ENCODE results near the gene KRT23.

The KRT23 gene

DNA sequence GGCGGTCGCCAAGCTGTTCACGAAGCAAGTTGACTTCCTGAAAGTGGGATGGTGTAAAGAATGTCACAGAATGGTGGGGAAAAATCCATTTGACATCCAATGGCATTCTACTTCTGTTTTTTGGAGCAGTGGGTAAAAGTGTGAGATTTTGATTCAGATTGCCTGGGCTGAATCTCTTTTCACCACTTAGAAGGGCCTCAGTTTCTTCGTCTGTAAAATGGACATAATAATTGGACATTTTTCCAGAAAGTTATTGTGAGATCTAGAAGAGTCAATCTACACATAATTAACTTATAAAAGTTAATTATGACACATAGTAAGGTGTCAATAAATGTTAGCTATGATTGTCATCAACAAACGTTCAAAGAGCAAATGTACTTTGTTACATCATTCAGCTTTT lies 43.7 kb upstream of the KRT23 start:
- Histone ChIP-seq H3K9me2 (replicated peaks; ENCODE audit: low read depth, low read length) (no peaks in the 10 kb centered on the region), H3K9me3 (ENCODE audit: insufficient read depth, low read depth, low read length) (no peaks in the 10 kb centered on the region), H3K9ac (ENCODE audit: low read depth, low read length, poor library complexity, severe bottlenecking) (no peak overlapping the region), H3K27me3 (ENCODE audit: insufficient read depth, low read length, poor library complexity, severe bottlenecking) (peaks cover 19% of the 10 kb centered on the region), H3K79me2 (ENCODE audit: insufficient read depth, low read length) (no peaks in the 10 kb centered on the region), H2AFZ (ENCODE audit: low read length) (no peak overlapping the region), H3K4me1 (ENCODE audit: insufficient read depth, low read length, poor library complexity, severe bottlenecking) (no peaks in the 10 kb centered on the region), H3K4me3 (ENCODE audit: low read length, poor library complexity, severe bottlenecking) (no peak overlapping the region), H3F3A (ENCODE audit: low read depth) (no peaks in the 10 kb centered on the region), H3K4me2 (ENCODE audit: low read depth, low read length, poor library complexity, severe bottlenecking) (no peak overlapping the region), H4K20me1 (ENCODE audit: insufficient read depth, low read length, poor library complexity, severe bottlenecking) (no peaks in the 10 kb centered on the region), H3K36me3 (ENCODE audit: insufficient read depth, low read length) (no peaks in the 10 kb centered on the region)
- TF ChIP-seq EZH2phosphoT487 (IDR thresholded peaks at IDR 0.05; ENCODE audit: borderline replicate concordance): no peak
- TF ChIP-seq, protein P1, sequence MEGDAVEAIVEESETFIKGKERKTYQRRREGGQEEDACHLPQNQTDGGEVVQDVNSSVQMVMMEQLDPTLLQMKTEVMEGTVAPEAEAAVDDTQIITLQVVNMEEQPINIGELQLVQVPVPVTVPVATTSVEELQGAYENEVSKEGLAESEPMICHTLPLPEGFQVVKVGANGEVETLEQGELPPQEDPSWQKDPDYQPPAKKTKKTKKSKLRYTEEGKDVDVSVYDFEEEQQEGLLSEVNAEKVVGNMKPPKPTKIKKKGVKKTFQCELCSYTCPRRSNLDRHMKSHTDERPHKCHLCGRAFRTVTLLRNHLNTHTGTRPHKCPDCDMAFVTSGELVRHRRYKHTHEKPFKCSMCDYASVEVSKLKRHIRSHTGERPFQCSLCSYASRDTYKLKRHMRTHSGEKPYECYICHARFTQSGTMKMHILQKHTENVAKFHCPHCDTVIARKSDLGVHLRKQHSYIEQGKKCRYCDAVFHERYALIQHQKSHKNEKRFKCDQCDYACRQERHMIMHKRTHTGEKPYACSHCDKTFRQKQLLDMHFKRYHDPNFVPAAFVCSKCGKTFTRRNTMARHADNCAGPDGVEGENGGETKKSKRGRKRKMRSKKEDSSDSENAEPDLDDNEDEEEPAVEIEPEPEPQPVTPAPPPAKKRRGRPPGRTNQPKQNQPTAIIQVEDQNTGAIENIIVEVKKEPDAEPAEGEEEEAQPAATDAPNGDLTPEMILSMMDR (conservative IDR thresholded peaks at IDR 0.05; ENCODE audit: low read length): no peak

DNA sequence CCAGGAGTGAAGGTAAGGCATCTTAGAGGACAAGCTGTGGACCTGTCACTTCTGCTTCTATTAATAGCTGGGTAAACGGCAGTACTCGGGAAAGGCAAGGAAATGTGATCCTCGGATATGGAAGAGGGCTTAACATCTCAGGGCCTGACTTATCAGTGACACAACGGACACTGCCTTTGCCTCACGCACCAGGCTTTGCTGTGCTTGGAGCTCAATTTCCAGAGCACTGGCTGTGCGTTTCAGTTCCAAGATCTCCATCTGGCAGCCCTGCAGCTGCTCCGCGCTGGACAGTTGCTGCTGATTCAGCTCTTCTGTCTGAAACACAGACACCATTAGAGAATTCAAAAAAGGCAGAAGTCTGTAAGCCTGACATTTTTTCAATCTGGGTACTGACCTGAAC lies 43.1 kb upstream of the KRT23 start:
- no peak overlapping the region for H3K9ac ChIP-seq (ENCODE audit: low read depth, low read length, poor library complexity, severe bottlenecking)
- H2AFZ ChIP-seq (ENCODE audit: low read length): no peak overlapping the region
- no peaks in the 10 kb centered on the region for H3K36me3 ChIP-seq (ENCODE audit: insufficient read depth, low read length)
- no peaks in the 10 kb centered on the region for H3K9me3 ChIP-seq (ENCODE audit: insufficient read depth, low read depth, low read length)
- H3K4me3 ChIP-seq (ENCODE audit: low read length, poor library complexity, severe bottlenecking): no peak overlapping the region
- H4K20me1 ChIP-seq (ENCODE audit: insufficient read depth, low read length, poor library complexity, severe bottlenecking): no peaks in the 10 kb centered on the region
- TF ChIP-seq, protein P1 (conservative IDR thresholded peaks at IDR 0.05; ENCODE audit: low read length): no peak
- no peak for TF ChIP-seq EZH2phosphoT487 (IDR thresholded peaks at IDR 0.05; ENCODE audit: borderline replicate concordance)
- peaks cover 19% of the 10 kb centered on the region for H3K27me3 ChIP-seq (ENCODE audit: insufficient read depth, low read length, poor library complexity, severe bottlenecking)
- no peak overlapping the region for H3K4me2 ChIP-seq (ENCODE audit: low read depth, low read length, poor library complexity, severe bottlenecking)
- no peaks in the 10 kb centered on the region for H3K4me1 ChIP-seq (ENCODE audit: insufficient read depth, low read length, poor library complexity, severe bottlenecking)
- no peaks in the 10 kb centered on the region for H3K79me2 ChIP-seq (ENCODE audit: insufficient read depth, low read length)
- H3K9me2 ChIP-seq (replicated peaks; ENCODE audit: low read depth, low read length): no peaks in the 10 kb centered on the region
- no peaks in the 10 kb centered on the region for H3F3A ChIP-seq (ENCODE audit: low read depth)

DNA sequence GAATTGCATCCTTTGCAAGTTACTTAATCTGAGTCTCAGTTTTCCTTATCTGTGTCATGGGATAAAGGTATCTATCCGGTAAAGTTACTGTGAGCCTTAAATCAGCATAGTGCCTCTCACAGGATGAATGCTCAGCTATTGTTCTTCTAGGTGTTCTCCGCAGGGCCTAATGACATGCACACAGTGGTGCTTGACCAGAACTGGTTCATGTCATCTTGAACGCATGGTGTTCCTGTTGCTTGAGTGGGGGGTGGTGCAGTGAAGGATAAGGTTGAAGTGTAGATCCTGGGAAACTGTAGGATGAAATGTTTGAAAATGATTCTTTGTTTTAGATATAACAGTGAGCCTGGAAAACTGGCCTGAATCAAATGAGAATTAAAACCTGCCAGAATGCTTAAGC lies 42.7 kb upstream of the KRT23 start:
- no peaks in the 10 kb centered on the region for H3K79me2 ChIP-seq (ENCODE audit: insufficient read depth, low read length)
- no peaks in the 10 kb centered on the region for H4K20me1 ChIP-seq (ENCODE audit: insufficient read depth, low read length, poor library complexity, severe bottlenecking)
- H3K27me3 ChIP-seq (ENCODE audit: insufficient read depth, low read length, poor library complexity, severe bottlenecking): peaks cover 19% of the 10 kb centered on the region
- H2AFZ ChIP-seq (ENCODE audit: low read length): no peak overlapping the region
- H3K36me3 ChIP-seq (ENCODE audit: insufficient read depth, low read length): no peaks in the 10 kb centered on the region
- H3K9ac ChIP-seq (ENCODE audit: low read depth, low read length, poor library complexity, severe bottlenecking): no peak overlapping the region
- H3K4me1 ChIP-seq (ENCODE audit: insufficient read depth, low read length, poor library complexity, severe bottlenecking): no peaks in the 10 kb centered on the region
- H3K4me2 ChIP-seq (ENCODE audit: low read depth, low read length, poor library complexity, severe bottlenecking): no peak overlapping the region
- TF ChIP-seq, protein P1 (conservative IDR thresholded peaks at IDR 0.05; ENCODE audit: low read length): no peak
- TF ChIP-seq EZH2phosphoT487 (IDR thresholded peaks at IDR 0.05; ENCODE audit: borderline replicate concordance): no peak
- H3F3A ChIP-seq (ENCODE audit: low read depth): no peaks in the 10 kb centered on the region
- no peaks in the 10 kb centered on the region for H3K9me3 ChIP-seq (ENCODE audit: insufficient read depth, low read depth, low read length)
- no peaks in the 10 kb centered on the region for H3K9me2 ChIP-seq (replicated peaks; ENCODE audit: low read depth, low read length)
- no peak overlapping the region for H3K4me3 ChIP-seq (ENCODE audit: low read length, poor library complexity, severe bottlenecking)
